Fibroblast of lung (primary cell): ENCODE results near the gene PHF14. TPM values are rescaled to one million over a fixed set of nuclear protein-coding genes. Genes with fewer than 3 reads are reported as not detected.

Experiments used
- DNase-seq, 2 donors: peaks; one replicate each; pipeline versions ENCODE4 v3.0.0 to v3.0.0-alpha.2; 2010; ENCODE audit warnings: low read depth in 2 of 2
- H2AFZ ChIP-seq: 2 replicates; pipeline ENCODE4 v1.5.1; 2012; ENCODE audit warnings: low read length, control low read depth, inconsistent platforms
- H3K27ac ChIP-seq: 2 replicates; pipeline ENCODE4 v1.5.1; 2011; ENCODE audit warnings: low read length, control low read depth; ENCODE audit not compliant: insufficient read depth
- H3K27me3 ChIP-seq: 2 replicates; pipeline ENCODE4 v1.5.1; 2011; ENCODE audit warnings: mild to moderate bottlenecking, low read length; ENCODE audit not compliant: control insufficient read depth, insufficient read depth
- H3K36me3 ChIP-seq: 2 replicates; pipeline ENCODE4 v1.5.1; 2011; ENCODE audit warnings: low read length; ENCODE audit not compliant: control insufficient read depth, insufficient read depth
- H3K4me1 ChIP-seq: 2 replicates; pipeline ENCODE4 v1.5.1; 2011; ENCODE audit warnings: low read length; ENCODE audit not compliant: control insufficient read depth, insufficient read depth; ENCODE audit errors: extremely low read depth
- H3K4me2 ChIP-seq: 2 replicates; pipeline ENCODE4 v1.5.1; 2011; ENCODE audit warnings: low read length, control low read depth; ENCODE audit not compliant: insufficient read depth; ENCODE audit errors: extremely low read depth
- H3K4me3 ChIP-seq, 4 experiments: fragments of 200-600 bp in 1 of 4; sonication (generic) in 1 of 4; replicated peaks in 1 of 4; 2 replicates each; pipeline ENCODE4 v1.5.1; 2011 to 2016; ENCODE audit warnings: low read length in 4 of 4, low read depth in 3 of 4, mild to moderate bottlenecking in 3 of 4, control low read depth in 2 of 4, inconsistent platforms in 1 of 4, mixed read lengths in 1 of 4; ENCODE audit not compliant: insufficient read depth in 1 of 4; ENCODE audit errors: control extremely low read depth in 1 of 4
- H3K79me2 ChIP-seq: 2 replicates; pipeline ENCODE4 v1.5.1; 2012; ENCODE audit warnings: mild to moderate bottlenecking, low read length, inconsistent platforms; ENCODE audit not compliant: control insufficient read depth, insufficient read depth
- H3K9ac ChIP-seq: 2 replicates; pipeline ENCODE4 v1.5.1; 2011; ENCODE audit warnings: mild to moderate bottlenecking, low read length, control low read depth; ENCODE audit not compliant: insufficient read depth
- H3K9me3 ChIP-seq: 2 replicates; pipeline ENCODE4 v1.5.1; 2012; ENCODE audit warnings: low read depth, low read length; ENCODE audit not compliant: control insufficient read depth, insufficient read depth
- H4K20me1 ChIP-seq: 2 replicates; pipeline ENCODE4 v1.5.1; 2011; ENCODE audit warnings: low read length; ENCODE audit not compliant: control insufficient read depth, insufficient read depth; ENCODE audit errors: extremely low read depth
- CTCF ChIP-seq, 2 donors: IDR thresholded peaks in 1 of 2; conservative IDR thresholded peaks in 1 of 2; 1 replicate in 1 of 2; 2 replicates in 1 of 2; pipeline ENCODE4 v1.5.1; 2011 to 2012; ENCODE audit warnings: low read length in 2 of 2, control low read depth in 1 of 2, inconsistent platforms in 1 of 2, low read depth in 1 of 2, mild to moderate bottlenecking in 1 of 2
- EZH2 ChIP-seq: IDR thresholded peaks from 2 replicates; pipeline ENCODE4 v1.5.1; 2012; ENCODE audit warnings: low read length, control low read depth, mild to moderate bottlenecking; ENCODE audit errors: missing control alignments
- polyA plus RNA-seq, 2 donors: library from polyadenylated mRNA; depleted of rRNA in 1 of 2; stranded (reverse) in 1 of 2; unstranded in 1 of 2; fragments of >200 nt; gene quantifications; 2 replicates each; pipeline ENCODE4 v1.2.1, GENCODE V29; 2011 to 2012; ENCODE audit warnings: missing spikeins in 1 of 2
- total RNA-seq: library from RNA; depleted of rRNA; stranded (reverse); fragments of >200 nt; gene quantifications from 2 replicates; pipeline ENCODE4 v1.2.1, GENCODE V29; 2014

Gene PHF14
- total and polyA plus RNA-seq, 2 donors (not counting 1 experiment from before 2014, with no cell fraction given), result 18.8 to 29.6 TPM

- Histone ChIP-seq H3K9ac (no peak overlapping the region), H3K4me2 (no peak overlapping the region), H3K27me3 (no peaks in the 10 kb centered on the region), H3K79me2 (no peaks in the 10 kb centered on the region), H3K9me3 (no peaks in the 10 kb centered on the region), H4K20me1 (no peaks in the 10 kb centered on the region), H3K4me3 (no peak overlapping the region), H3K36me3 (no peaks in the 10 kb centered on the region), H2AFZ (no peak overlapping the region), H3K4me1 (no peaks in the 10 kb centered on the region), H3K27ac (no peak overlapping the region)
- no peak for DNase-seq
- TF ChIP-seq EZH2 (no peak), CTCF (conservative IDR thresholded peaks at IDR 0.05 in 1 of 2, IDR thresholded peaks at IDR 0.05 in 1 of 2; ENCODE audit: low read depth in 1 of 2, low read length in 2 of 2) (no peak)
These were observed 161.9 kb downstream of the PHF14 start for GRCh38 chr7:11135573-11135972.

GRCh38 chr7:11141541-11141940, 167.9 kb downstream of the PHF14 start:
- Histone ChIP-seq H3K4me1 (no peaks in the 10 kb centered on the region), H3K4me2 (no peak overlapping the region), H3K79me2 (no peaks in the 10 kb centered on the region), H3K36me3 (no peaks in the 10 kb centered on the region), H4K20me1 (no peaks in the 10 kb centered on the region), H3K27ac (no peak overlapping the region), H3K27me3 (no peaks in the 10 kb centered on the region), H2AFZ (no peak overlapping the region), H3K4me3 (no peak overlapping the region), H3K9me3 (no peaks in the 10 kb centered on the region), H3K9ac (no peak overlapping the region)
- TF ChIP-seq EZH2 (no peak), CTCF (conservative IDR thresholded peaks at IDR 0.05 in 1 of 2, IDR thresholded peaks at IDR 0.05 in 1 of 2; ENCODE audit: low read depth in 1 of 2, low read length in 2 of 2) (no peak)
- no peak for DNase-seq

GRCh38 chr7:11153694-11154093, 180.0 kb downstream of the PHF14 start:
- no peaks in the 10 kb centered on the region for H3K9me3 ChIP-seq
- H3K9ac ChIP-seq, result no peak overlapping the region
- H4K20me1 ChIP-seq, result no peaks in the 10 kb centered on the region
- DNase-seq, result no peak
- TF ChIP-seq CTCF (conservative IDR thresholded peaks at IDR 0.05 in 1 of 2, IDR thresholded peaks at IDR 0.05 in 1 of 2; ENCODE audit: low read depth in 1 of 2, low read length in 2 of 2) (no peak), EZH2 (no peak)
- H3K4me2 ChIP-seq, result no peak overlapping the region
- H2AFZ ChIP-seq, result no peak overlapping the region
- no peaks in the 10 kb centered on the region for H3K79me2 ChIP-seq
- H3K36me3 ChIP-seq, result no peaks in the 10 kb centered on the region
- no peak overlapping the region for H3K27ac ChIP-seq
- no peaks in the 10 kb centered on the region for H3K27me3 ChIP-seq
- no peaks in the 10 kb centered on the region for H3K4me1 ChIP-seq
- H3K4me3 ChIP-seq, result no peak overlapping the region
